ENCODE data around the gene C17orf58.

- TF ChIP-seq POLR2AphosphoS5 (IDR thresholded peaks at IDR 0.05; ENCODE audit: low read depth) (no peak), CTCF (conservative IDR thresholded peaks at IDR 0.05; ENCODE audit: low read depth in 2 of 2) (no peak), EZH2 (IDR thresholded peaks at IDR 0.05; ENCODE audit: low read depth, unreplicated experiment) (no peak), EZH2phosphoT487 (IDR thresholded peaks at IDR 0.05; ENCODE audit: unreplicated experiment) (no peak), ZNF462 (CRISPR knock-in tag; IDR thresholded peaks at IDR 0.05) (no peak), CREB1 (CRISPR knock-in tag; IDR thresholded peaks at IDR 0.05; ENCODE audit: low read depth) (no peak), REST (IDR thresholded peaks at IDR 0.05; ENCODE audit: unreplicated experiment) (no peak)
Measured at GRCh38 chr17:67982034-67982640, 14.1 kb downstream of the C17orf58 start.
